GM04504 (cell line): ENCODE measurements around the gene EDA2R.

Experiments used
- DNase-seq: peaks from one replicate; pipeline ENCODE4 v3.0.0-alpha.2; 2012; ENCODE audit warnings: low read depth

Gene EDA2R, protein sequence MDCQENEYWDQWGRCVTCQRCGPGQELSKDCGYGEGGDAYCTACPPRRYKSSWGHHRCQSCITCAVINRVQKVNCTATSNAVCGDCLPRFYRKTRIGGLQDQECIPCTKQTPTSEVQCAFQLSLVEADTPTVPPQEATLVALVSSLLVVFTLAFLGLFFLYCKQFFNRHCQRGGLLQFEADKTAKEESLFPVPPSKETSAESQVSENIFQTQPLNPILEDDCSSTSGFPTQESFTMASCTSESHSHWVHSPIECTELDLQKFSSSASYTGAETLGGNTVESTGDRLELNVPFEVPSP

DNA sequence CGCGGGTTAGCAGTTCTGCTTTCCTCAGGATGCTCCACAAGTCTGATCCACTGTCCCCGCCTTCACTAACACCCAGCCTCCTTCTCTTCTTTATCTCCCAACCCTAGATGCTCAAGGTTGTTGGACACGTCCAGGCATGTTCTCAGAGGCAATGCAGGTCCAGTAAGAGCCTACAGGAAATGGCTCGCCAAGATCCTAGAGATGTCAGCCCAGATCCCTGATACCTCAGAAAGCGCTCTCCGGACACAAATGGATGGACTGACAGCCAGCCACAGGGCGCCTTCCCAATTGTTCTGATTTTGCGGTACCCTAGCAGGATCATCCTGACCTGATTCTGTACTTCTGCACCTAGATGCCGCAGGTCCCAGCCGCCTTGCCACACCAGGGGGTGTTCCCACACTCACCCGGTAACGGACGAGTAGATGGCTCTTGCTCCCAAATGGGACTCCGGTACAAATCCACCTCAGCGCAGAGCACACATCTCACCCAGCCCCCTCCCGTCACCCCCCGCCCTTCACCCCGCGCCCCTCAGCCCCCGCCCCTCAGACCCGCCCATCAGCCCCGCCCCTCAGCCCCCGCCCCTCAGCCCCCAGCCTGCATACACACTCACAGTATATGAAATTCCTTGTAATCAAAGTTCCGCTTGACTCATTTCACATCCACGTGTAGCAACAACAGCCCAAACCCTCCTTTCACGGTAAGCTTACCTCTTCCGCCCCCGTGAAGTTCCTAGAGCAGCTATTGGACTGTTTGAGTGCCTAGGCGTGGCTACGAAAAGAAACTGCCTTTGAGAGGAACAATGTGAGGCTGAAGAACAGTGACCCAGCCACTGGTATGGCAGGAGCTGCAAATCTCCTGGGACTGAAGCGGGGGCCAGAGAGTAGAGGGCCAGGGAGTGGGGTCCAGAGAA, at the start of gene EDA2R:
Gene EDA2R (minus strand): TSS at position 488 of the 910 bp plus-strand sequence. CDS start 23,058 bp downstream, outside the sequence.
- DNase-seq = peak; percentile 65

DNA sequence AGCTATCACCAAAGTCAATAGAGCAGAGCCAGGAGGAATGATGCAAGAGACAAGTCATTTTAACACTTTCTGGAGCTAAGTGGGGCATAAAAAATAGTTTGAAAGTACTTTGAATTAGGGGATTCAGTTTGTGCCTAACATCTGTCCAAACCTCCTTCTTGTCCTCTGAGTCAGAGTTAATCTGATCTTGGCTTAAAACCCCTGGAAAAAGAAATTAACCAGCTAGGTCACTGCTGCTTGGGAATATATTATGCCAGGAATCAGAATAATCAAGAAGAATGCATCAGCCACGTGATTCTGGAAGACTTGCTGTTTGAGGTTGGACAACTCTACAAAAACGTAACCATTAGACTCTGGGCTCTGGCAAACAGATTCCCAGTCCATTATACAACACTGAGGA, 45.3 kb upstream of the EDA2R start:
- no peak for DNase-seq

DNA sequence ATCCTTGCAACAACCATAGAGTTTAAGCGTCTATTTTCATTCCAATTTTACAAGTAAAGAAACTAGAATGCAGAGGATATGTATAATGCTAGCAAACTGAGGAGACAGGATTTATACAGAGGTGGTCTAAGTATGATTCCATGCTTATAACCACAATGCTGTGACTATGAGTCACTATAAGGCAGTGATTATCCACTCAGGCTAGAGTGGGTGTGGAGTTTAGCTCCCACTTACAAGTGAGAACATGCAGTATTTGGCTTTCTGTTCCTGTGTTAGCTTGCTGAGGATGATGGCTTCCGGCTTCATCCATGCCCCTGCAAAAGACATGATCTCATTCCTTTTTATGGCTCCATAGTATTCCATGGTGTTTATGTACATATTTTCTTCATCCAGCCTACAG, 41.6 kb upstream of the EDA2R start:
- no peak for DNase-seq

DNA sequence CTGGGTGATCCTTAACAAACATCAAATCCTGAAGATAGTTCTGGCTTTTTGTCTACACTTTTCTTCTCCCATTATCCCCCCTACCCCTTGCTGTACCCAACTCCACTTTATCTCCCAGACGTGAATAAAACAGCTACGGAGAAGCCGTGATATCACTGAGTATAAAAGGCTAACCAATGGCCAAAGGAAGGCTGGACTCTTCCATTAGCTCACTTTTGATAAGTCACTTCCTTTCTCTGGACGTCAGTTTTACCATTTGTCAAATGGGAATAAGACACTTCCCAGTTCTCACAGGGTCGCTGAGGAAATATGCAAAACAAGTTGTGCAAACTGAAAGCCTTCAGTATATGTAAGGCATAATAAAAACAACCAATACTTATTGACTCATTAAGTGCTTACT, 38.6 kb upstream of the EDA2R start:
- no peak for DNase-seq

DNA sequence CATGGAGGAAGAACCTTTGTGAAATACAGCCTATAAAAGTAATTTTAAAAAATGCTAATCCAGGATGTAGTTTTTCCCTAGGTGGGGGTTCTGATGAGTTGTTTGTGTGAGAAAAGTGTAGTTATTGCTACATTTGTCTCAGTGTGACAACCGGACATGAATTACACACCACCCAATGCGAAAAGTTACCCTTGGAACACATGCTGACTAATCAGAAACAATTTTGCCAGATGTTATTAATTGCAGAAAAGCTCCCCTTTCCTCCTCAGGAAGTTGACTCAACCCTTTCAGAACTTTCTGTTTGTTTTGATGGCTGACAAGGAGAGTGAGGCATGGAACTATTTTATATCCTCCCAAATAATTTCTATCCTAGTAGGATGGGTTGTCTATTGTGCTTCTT, 38.1 kb upstream of the EDA2R start:
- peak; percentile 73 for DNase-seq

DNA sequence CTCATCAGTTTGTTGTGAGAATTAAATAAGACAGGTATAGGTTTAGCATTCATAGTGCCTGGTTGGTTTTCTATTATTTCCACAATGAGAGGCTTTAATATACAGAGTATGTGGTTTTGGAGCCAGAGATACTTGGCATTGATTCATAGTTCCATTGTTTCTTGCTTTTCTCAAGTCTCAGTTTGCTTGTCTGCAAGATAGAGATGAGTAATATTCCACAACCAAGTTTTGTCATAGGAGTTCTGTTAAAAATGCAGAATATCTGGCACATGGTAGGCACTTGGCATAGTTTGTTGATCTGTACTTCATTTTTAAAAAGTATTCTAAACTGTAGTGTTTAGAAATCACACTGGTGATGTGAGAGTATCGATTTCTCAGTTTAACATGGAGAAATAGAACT, 37.5 kb upstream of the EDA2R start:
- DNase-seq = peak; percentile 25

DNA sequence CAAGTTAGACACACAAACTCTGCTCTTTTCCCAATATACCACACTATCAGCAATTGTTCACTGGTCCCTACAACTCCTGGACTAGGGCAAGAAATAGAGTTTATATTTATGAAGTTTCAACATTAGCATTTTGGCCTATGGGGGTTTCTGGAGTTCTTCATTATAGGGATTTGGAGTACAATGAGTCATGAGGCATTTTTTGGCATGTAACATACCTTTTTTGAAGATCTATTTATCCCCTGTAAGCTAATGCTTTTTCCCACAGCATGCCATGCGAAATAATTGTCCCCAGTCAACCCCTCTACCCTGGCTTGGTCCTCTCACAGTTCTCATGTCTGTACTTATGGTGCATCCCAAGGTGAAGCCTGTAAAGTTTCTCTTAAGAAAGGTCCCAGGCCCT, 36.7 kb upstream of the EDA2R start:
- DNase-seq = no peak

DNA sequence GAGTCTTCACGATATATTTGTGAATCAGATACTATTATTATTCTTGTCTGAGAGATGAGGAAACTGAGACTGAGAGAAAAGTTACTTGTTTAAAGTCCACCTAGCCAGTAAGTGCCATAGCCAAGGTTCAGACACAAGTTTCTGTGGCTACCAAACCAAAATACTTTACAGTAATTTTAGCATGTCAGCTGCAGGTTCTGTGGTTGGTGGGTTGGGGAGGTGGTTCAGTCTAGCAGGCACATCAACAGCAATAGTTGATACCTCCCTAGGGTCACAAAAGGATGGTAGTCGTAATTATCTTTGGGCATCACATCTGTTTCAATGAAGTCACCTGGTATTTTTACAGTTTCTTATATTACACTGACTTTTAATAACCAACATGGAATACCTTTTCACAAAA, 35.6 kb upstream of the EDA2R start:
- no peak for DNase-seq

DNA sequence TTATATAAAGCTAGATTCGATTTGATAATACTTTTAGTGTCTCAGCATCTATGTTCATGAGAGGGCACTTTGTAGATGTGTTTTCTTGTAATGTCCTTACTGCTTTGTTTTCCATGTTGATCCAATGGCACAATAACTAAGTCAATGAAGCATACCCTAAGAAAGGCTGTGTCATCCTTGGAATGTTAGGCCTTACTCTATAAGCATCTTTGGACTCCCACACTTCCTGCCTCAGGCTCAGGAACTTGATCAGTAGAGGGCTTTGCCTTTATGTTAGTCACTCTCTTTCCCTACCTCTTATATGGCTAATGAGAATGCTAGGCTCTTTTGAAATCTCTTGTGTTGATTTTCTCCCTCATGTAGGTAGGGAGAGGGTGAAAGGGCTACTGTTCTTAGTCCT, 33.2 kb upstream of the EDA2R start:
- no peak for DNase-seq

DNA sequence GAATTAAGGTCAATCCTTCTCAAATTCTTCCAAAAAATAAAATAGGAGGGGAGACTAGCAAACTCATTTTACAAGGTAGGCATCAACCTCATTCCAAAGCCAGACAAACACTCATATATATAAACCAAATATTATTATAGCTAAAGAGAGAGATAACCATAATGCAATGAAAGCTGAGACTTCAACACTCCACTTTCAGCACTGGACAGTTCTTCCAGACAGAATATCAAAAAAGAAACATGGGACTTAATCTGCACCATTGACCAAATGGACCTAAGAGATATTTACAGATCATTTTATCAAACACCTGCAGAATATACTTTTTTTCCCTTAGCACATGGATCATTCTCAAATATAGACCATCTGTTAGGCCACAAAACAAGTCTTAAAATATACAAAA, 15.5 kb upstream of the EDA2R start:
- no peak for DNase-seq

DNA sequence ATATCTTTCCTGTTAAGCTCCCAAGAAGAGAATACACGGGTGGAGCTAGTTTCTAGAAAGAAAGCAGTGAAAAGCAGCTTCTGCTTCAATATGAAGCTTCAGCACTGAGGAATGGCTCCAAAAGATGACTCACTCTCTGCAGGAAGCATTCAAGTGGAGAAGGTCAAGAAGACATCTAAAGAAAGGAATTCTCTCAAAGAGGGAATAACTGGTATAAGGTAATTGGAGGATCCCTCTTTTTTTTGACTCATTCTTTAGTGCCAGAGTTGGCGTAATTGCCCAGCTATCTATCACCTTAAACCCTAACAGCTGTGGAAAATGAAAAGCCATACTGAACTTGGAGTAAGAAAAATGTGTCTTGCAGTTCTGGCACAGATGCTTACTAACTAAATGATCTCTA, 3.5 kb downstream of the EDA2R start:
- peak; percentile 68 for DNase-seq

DNA sequence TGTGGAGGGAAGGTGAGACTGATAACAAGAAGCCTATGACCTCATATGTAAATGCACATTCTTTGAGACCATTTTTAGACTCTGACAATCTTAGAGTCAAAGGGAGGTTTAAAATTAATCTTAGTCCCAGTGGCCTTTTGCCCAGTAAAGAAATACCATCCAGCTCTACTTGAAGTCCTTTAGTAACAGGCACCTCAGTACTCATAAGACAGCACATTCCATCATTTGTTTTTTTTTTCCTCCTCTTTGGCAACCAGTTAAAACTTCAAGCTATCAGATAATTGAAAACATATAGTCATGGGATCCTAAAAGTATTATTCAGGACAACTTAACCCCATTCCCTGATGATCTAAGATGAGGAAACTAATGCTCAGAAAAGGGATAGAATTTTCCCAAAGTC, 4.6 kb downstream of the EDA2R start:
- DNase-seq = no peak

DNA sequence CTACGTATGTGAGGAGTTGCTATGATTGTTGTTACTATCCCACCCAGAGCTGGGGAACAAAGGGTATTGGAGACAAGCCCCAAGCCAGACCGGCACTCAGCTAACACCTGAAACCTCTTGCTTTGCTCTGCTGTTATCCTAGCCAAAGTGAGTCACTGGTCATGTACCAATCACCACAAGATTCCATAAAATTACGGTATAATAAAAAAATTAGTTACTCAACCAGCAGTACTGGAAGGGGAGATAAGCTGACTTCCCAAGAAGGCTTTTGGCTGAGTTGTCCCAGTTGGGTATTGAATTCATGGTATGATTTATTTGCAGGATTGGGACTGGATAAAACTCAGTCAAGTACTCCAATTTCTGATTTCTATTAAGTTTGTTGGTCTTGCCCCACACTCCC, 5.3 kb downstream of the EDA2R start:
- no peak for DNase-seq

DNA sequence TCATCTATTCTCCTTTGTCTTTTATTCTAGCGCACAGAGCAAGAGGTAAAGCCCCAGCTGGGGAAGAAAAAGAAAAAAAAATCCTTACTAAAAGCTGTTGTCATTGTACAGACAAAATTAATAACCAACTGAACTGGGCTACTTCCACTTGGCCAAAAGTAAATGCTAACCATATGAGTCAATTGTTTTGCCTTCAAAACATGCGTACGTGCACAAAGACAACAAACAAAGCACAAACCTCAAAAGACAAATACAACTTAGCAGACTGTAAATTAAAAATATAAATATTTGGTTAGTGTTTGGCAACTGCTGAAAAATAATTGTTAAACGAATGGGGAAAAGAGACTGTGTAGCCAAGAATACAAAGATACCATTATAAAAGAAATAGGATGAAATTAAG, 5.9 kb downstream of the EDA2R start:
- DNase-seq = no peak

DNA sequence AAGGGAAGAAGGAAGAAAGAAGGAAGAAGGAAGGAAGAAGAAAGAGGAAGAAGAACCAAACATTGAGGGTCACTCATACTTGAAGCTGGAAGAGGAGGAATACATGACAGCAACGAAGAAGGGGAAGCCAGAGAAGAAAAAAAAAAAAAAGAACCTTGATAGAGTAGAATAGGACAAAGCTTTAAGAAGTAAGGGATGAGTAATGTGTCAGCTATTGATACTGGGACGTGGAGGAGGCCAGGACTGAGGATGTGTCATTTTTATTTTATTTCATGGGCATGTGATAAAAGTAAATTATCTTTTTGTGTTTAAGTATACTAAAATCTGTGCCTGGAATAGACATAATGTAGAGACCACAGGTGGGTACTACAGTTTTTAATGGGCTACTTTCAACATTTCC, 6.4 kb downstream of the EDA2R start:
- DNase-seq = no peak

DNA sequence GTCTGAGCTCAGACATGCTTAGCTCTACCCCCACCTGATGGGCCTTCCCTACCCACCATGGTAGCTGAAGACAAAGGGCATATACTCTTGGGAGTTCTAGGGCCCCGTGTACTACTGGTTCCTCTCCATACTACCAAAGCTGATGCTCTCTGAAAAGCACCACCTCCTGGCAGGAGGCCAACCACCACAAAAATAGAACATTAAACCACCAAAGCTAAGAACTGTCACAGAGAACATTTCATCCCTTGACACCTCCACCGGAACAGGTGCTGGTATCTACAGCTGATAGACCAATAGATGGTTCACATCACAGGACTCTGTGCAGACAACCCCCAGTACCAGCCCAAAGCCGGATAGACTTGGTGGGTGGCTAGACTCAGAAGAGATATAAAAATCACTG, 13.4 kb downstream of the EDA2R start:
- no peak for DNase-seq

DNA sequence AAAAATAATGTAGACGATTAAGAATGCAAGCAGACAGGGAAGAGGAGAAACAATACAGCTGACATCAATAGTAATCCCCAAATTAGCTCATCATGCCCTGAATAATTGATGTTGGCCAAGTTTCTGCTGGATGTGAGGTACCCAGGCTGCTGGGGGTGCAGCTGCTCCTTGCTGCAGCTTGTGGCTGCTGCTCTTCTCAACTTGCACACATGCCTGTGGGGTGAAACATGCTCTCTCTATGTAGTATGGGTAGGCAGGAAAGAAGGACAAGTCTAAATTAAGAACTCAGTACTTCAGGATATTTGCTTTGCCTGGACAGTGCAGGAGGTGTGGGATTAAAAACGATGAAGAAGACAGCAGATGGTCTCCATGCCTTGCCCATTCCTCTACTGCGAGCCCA, 16.7 kb downstream of the EDA2R start:
- no peak for DNase-seq

DNA sequence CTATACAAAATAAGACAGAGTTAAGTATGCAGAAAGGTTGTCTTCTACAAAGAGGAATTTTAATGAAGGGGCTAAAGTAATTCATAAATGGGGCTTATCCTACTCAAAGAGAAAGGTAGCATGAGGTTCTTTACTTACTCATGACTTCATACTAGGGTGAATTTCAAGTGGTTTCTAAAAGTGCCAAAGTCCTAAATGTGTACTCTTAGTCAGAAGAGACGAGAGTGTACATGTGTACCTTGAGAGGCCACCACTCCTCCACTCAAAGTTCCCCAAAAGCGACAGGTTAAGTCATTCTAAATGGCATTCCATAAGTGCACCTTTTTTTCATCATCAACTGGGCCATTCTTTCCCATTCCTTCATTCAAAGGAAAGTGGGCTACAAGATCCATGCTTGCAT, 21.9 kb downstream of the EDA2R start:
- DNase-seq = no peak

DNA sequence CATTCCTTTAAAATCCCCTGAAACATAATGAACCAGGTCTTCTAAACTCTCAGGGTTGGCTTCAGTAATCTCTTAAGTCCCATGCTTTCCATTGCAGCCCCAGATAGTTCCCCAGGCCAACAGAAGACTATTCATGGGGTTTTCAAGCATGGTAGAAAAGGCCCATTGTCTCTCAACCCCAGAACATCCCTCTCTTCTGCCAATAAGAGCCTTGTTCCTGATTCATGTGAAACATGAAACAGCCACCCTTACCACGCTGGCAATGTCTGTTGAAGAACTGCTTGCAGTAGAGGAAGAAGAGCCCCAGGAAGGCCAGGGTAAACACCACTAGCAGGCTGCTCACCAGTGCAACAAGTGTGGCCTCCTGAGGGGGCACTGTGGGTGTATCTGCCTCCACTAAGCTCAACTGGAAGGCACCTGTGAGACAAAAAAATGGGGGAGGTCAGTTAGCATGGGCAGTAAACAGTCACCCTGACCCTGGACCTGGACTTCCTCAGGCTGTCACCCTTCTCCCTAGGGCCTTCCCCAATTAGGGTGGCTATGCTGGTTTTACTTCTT, 36.4 kb downstream of the EDA2R start:
- DNase-seq = no peak

DNA sequence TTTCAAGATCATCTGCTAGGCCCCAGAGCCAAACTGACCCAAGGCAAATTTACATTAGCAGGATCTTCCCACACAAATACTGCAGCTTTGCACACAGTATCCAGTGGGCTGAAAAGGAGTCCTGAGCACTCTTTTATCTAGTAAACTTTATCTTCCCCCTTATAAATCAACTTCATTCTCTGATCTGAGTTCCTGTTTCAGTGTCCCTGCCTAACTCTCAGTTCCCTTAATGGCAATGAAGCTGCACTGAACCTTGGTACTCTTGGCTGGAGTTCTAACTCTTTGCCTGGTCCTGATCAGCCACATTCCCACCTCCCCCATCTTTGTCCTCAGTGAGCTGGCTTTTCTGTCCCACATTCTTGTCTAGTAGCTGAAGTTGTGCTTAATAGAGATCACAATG, 37.4 kb downstream of the EDA2R start:
- no peak for DNase-seq

DNA sequence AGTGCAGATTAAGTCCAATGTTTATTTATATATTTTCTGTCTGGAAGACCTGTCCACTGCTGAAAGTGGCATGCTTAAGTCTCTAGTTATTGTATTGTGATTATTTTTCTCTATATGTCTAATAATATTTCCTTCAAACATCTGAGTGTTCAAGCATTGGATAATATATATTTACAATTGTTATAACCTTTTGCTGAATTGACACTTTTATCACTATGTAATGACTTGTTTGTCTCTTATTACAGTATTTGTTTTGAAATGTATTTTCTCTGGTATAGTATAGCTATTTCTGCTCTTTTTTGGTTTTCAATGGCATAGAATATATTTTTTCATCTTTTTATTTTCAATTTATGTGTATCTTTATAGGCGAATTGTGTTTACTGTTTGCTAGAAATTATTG, 59.7 kb downstream of the EDA2R start:
- no peak for DNase-seq

DNA sequence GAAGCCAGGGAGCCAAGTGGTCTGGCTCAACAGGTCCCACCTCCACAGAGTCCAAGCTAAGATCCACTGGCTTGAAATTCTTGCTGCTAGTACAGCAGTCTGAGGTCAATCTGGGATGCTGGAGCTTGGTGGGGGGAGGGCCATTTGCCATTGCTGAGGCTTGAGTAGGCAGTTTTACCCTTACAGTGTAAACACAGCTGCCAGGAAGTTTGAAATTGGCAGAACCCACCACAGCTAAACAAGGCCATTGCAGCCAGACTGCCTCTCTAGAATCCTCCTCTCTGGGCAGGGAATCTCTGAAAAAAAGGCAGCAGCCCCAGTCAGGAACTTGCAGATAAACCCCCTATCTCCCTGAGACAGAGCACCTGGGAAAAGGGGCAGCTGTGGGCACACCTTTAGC, 84.9 kb downstream of the EDA2R start:
- DNase-seq = no peak

DNA sequence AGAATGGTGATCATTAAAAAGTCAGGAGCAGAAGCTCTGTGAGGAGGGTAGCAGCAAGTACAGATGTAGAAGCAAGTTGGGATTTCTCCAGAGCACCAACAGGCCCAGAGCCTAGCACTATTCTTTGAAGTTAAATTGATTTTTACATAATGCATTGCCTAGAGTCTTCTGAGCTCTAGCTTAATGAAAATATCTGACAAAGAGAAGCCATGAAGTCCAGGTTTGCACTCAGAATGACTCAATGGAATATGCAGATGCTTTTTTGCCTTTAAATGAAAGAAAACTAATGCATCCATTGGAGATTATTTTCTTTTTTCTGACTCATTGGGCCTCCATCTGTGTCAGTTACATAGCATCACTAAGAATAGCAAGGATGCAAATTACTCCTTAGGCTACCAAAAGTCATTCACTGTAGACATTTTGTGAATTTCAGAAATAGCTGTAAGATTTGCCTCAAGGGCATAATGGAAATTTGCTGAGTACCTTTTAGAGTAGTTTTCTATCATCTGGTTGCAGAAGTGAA, 91.0 kb downstream of the EDA2R start:
- DNase-seq = no peak
